Activated CD8-positive, alpha-beta memory T cell treated with anti-CD3 and anti-CD28 coated beads, Interleukin-2, amount 50 U/mL, for 24 hours (primary cell): Measurements from ENCODE around the gene PPP1R9A.

Experiments
- DNase-seq: peaks from one replicate; pipeline ENCODE4 v3.0.0-alpha.2; 2020; ENCODE audit errors: extremely low read depth

Gene PPP1R9A

DNA sequence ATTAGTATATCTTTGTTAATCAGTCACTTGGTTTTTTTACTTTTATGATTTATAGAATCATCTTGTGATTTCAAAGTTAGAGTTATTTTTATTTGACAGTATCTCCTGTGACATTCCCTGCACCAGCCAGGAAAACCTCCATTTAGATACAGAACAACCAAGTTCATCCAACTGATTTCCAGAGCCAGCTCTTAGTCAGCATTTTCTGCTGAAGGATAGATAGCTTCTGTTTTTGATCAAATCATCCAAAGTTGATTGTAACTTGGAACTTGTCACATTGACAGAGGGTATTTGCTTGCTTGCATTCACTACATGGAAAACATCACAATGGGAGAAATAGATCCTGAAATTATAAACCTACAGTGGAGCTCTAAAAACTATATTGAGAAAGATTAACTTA, 294.3 kb downstream of the PPP1R9A start:
- no peak for DNase-seq

- DNase-seq, result no peak
These were observed 297.2 kb downstream of the PPP1R9A start for GRCh38 chr7:95204618-95205017.

DNA sequence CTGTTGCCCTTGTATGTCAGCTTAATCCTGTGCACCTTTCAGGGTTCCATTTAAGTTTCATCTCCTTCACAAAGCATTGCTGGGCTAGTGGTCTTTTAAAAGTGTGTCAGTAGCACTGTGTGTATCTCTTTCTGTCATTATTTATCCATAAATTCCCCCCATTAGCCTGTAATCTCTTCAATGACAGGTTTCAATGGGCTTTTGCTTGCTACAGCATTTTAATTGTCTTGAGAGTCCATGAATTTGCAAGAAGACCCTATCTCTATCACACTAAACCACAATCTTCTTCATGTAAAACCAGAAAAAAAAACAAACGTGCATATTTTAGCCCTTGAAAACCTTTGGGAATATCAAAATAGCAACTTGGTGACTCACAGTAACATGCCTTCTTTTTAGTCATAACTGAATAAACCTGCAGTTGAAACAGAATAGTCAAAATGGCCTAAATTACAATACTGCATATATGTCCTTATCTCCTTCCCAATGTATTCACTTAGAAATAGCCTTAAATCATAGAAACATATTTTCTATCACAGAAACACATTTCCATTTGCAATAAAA, 298.4 kb downstream of the PPP1R9A start:
- no peak for DNase-seq

DNA sequence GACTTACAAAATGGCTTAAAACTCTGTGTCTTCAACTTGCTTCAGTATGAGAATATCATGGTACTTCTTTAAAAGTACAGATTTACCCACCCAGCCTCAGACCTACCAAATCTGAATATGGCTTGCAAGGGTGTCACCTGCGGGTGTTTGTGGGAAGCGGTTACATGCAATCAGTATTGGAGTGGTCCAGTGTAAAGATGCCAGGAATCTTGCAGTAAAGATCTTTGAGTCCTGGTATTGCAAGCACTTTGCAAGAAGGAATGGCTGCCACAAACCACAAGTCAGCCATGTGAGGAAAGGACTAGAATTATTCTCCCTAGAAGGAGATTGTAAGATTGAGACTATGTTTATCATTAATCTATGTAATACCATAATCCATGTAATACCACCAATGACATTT, 301.9 kb downstream of the PPP1R9A start:
- no peak for DNase-seq

- no peak for DNase-seq
These were observed 302.4 kb downstream of the PPP1R9A start for GRCh38 chr7:95209788-95210187.

GRCh38 chr7:95213148-95213547, 305.8 kb downstream of the PPP1R9A start:
- no peak for DNase-seq

DNA sequence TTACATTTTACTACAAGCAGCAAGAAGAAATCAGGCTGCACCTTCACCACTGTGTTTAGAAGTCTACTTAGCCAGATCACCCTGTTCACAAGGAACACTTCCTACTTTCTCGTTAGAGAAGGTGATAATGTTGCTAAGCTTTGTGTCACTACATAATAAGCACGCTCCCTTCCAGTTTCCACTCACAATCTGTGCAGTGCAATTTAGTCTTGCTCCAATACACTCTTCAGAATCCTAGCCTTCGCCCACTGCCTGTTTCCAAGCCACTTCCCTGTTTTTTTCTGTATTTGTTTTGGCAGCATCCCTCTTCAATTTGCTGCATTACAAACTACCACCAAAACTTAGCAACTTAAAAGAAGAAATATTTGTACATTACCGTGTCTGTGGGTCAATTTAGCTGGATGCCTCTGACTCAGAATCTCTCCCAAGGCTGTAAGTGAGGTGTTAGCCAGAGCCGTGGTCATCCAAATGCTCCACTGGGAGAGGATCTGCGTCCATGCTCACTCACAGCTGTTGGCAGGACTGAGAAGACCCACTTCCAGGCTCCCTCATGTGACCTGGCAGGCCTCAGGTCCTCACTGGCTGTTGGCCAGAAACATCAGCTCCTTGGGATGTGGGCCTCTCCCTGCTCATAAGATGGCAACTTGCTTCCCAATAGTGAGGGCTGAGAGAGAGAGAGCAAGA, 306.6 kb downstream of the PPP1R9A start:
- DNase-seq, result no peak

- DNase-seq, result no peak
These were observed 312.3 kb downstream of the PPP1R9A start for GRCh38 chr7:95219721-95220120.

DNA sequence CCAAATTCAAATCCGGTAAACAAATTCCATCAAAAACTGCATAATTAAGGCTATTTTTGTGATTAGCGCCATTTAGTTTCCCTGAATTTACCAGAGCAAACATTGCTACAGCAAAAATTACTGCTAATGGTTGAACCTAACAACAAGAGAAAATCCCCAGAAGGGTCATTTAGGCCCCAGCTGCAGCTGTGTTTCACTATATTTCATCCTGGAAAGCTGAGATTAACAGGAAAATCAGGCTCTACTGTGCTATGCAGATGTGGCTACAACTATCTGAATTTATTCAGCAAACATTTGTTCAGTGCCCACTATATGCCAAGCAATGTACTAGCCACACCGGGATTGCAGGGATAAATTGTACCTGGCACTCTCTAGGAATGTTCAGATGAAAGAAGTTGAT, 312.9 kb downstream of the PPP1R9A start:
- no peak for DNase-seq

DNA sequence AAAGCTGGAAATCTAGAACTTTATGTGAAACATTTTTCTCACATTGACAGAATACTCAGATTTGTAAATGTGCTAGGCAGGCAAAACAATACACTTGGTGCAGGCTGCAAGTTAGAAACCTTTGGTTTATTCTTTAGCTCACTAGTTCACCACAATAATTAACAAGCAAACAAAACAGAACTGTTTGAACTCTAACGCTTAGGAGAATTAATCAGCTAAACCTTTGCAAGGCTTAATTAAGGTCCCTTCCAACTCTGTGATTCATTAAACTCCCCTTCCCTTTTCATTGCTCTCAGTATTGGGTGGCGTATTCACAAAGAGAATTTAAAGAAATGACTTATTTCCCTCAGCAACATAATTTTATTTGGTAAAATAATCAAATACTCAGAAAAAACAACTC, 317.9 kb downstream of the PPP1R9A start:
- no peak for DNase-seq

GRCh38 chr7:95229301-95229700, 321.9 kb downstream of the PPP1R9A start:
- no peak for DNase-seq

- DNase-seq, result no peak
These were observed 331.0 kb downstream of the PPP1R9A start for GRCh38 chr7:95238252-95238943.

GRCh38 chr7:95240921-95241320, 333.5 kb downstream of the PPP1R9A start:
- no peak for DNase-seq

GRCh38 chr7:95242266-95242665, 334.9 kb downstream of the PPP1R9A start:
- DNase-seq, result no peak

DNA sequence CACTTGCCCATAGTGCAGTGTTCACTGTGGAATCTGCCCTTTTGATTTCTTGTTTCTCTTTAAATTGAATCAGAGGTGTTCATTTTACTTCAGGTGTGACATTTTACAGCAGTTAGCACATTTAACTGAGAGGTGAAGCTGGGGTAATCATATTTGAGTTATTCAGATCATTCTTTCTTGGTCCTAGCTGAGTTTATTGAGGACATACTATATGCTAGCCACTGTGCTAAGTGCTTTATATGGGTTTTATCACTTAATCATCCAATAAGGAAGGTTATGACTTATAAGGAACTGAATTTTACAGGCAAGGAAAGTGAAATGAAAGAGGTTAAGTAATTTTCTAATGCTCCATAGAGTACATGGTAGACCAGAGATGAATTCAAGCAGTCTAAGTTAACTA, 337.2 kb downstream of the PPP1R9A start:
- no peak for DNase-seq

- no peak for DNase-seq
These were observed 338.6 kb downstream of the PPP1R9A start for GRCh38 chr7:95245828-95246500.

GRCh38 chr7:95246831-95247370, 339.5 kb downstream of the PPP1R9A start:
- no peak for DNase-seq

GRCh38 chr7:95250571-95250970, 343.2 kb downstream of the PPP1R9A start:
- no peak for DNase-seq

GRCh38 chr7:95251966-95252365, 344.6 kb downstream of the PPP1R9A start:
- no peak for DNase-seq

DNA sequence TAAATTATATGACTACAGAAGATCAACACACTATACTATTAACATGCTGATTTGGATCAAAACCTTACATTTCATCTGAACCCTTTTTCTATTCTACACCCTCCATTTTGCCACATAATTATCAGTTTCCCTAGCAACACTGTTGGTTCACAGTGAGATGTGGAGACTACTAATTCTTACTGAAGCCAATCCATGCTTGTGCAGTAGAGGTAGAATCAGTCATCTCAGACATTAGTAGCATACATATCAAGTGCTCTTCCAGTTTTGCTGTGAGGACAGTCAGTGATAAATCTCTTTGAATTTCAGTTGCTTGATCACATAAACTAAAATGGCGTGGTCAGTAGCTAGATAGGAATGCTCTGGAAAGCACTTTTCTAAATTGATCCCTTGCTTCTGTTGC, 346.6 kb downstream of the PPP1R9A start:
- DNase-seq, result no peak

- DNase-seq, result no peak
These were observed 348.3 kb downstream of the PPP1R9A start for GRCh38 chr7:95255691-95256090.

DNA sequence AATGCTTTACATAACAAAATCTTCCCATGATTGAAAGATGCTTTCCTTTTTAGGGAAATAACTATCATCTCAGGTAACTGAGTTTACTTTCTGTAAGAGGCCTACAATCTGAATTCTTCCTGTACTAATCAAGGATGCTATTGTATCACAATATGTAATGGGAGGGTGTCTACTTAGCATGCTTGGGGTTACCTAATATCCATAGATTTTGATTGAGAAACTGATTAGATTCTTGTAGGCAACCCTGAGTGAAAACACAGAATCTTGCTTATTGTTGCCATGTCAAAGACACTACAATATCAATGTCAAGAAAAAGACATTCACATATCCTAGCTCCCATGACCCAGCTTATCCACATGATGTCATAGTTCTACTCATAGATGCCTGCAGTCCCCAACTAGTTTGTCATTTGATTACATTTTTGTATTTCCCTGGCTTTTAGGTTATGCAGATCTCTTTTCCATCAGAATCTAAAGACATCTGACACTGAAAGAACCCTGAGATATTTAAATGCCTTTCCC, 354.6 kb downstream of the PPP1R9A start:
- DNase-seq, result no peak
